Hypothalamus (tissue), 51 donors: ENCODE data around the gene SPRED1.
A peak's percentile ranks its signal among the peaks of the same experiment; 100 is the strongest.

Experiments
- DNase-seq, 51 donors: peaks; one replicate each; lab custom pipeline; 2025; lab: John Stamatoyannopoulos, UW

SPRED1 gene

GRCh38 chr15:38335116-38335515, 82.5 kb downstream of the SPRED1 start:
- no peak for DNase-seq

GRCh38 chr15:38344351-38344750, 91.7 kb downstream of the SPRED1 start:
- DNase-seq = no peak

DNA sequence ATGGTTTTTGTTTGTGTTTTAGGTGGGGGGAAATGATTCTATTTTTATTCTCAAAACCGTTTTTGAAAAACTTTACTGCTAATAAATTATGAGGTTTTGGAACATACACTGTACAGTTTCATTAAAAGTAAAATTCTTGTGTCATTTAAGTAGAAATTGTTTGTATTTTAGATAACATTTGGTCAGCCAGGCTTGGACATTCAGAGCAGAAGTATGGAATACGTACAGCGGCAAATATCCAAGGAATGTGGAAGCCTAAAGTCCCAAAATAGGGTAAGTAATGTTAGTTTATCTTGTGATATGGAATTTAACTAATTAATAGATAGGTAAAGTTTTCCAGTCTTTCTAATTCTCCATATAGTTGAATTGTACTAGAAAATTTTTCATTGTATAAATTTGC, 96.6 kb downstream of the SPRED1 start:
- DNase-seq = no peak

DNA sequence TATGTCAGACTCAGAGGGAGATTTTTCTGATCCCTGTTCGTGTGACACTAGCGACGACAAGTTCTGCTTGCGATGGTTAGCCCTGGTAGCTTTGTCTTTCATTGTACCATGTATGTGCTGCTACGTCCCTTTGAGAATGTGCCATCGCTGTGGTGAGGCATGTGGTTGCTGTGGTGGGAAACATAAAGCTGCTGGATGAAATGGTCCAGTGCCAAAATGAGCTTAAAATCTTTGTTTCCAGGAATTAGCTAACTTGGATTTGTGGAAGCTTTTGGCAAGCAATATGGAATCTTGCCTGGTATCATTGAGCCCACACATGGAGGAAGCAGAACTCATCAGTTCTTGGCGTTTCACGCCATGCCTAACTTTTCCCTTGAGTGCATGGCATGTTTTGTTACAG, 98.8 kb downstream of the SPRED1 start:
- no peak for DNase-seq

DNA sequence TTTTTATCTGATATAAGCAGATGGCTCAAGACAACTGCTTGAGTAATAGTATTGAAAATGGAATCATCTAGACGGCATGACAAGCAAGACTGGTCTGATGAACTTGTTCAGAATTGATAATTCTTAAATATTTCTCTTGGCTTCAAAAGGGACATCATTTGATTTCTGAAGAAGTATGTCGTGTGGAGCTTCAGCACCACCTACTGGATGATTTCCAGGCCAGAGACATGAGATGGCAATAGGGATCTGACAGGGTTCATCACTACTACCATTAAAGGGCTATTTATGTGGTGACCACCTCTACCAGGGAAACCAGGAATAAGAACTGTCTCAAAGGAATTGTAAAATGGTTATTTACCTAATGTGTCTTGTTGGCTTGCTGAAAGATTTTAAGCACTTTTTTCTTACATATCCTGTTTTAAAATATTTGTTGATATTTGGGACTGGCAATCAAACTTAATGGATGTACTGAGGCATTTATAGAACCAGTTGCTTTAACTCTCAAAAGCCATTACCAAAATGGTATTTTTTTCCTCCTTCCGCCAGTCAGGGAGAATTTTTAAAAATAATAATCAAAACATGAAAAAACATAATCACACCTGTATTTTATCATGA, 101.8 kb downstream of the SPRED1 start:
- peak in 29 of 51 donors; percentile 4 to 77 (median 36) for DNase-seq

- DNase-seq = peak in 4 of 51 donors; percentile 1 to 13 (median 6)
Measured at GRCh38 chr15:38362355-38362754, 109.7 kb downstream of the SPRED1 start.

GRCh38 chr15:38367476-38367875, 114.8 kb downstream of the SPRED1 start:
- no peak for DNase-seq

DNA sequence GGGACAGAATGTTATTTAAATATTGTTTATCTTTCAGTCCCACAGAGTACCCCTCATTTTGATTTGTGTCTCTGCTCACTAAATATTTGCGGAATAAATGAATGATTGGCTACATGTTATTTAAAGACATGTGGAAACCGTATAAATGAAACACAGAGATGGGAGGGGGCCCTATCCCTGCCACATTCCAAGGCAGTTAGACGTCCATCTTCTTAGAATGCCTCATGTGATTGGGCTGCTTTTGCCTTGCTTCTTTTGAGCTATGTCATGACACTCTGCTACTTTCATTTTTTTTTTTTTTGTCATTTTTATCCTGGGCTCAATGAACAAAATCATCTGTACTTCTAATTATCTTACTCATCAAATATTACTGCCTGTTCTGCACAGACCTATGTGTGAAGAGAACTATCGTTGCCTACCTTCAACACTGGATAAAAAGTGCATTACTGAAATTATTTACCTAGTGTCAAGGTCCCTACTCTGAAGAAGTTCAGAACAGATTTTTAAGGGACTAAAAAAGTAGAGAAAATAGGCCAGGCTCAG, 117.4 kb downstream of the SPRED1 start:
- no peak for DNase-seq

GRCh38 chr15:38373016-38373415, 120.4 kb downstream of the SPRED1 start:
- no peak for DNase-seq

- no peak for DNase-seq
Measured at GRCh38 chr15:38374029-38374428, 121.4 kb downstream of the SPRED1 start.

DNA sequence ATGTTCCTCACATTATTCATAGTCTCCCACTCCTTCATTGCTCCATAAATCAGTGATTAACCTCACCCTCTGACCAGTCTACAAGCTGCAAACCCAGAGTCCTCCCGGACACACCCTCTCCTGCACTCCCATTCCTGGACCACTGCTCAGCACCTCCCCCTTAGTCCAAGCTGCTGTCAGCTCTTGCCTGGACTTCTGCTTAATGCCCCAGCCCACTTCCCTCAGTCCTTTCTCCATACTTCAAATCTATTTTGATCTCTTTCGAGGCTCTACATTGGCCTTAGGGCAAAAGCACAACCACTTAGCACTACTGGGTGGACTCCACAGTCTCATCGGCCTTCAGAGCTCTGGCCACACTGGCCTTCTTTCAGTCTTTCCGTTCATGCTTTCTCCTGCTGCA, 121.9 kb downstream of the SPRED1 start:
- no peak for DNase-seq

DNA sequence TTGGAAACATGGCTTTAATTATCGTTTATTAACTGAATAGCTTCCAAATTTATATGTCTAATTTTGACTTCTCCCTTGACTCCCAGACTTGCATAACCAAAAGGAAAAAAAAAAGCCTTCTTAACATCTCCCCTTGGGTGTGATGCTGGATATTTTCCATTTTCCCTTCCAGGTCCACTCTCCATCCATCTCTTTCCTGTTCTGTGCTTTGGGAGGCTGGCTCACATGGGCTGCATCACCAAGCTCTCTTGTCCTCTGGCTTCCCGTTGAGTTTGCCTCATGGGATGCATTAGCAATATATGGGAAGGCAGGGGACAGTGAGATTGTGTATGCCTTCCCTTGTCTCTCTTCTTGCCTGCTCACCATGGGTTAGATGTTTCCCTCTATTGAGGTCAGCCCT, 123.4 kb downstream of the SPRED1 start:
- no peak for DNase-seq

GRCh38 chr15:38377636-38378035, 125.0 kb downstream of the SPRED1 start:
- DNase-seq = no peak

DNA sequence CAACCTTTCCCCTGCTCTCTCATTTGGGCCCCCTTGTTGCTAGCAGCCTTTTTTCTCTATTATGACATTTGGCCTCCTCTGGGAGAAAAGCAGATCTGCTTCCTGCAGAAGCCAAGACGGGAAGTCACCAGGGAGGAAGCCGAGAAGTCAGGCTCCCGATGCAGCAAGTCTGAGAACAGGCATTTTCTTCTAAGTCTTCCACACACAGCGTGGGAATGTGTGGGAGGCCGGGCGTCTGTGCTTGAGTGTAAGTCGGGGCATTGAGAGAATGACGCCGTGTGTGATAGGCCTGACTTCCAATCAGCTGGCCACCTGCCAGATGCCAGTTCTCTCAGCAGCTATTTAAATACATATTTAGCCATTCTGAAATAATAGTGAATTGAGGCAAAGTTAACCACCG, 125.5 kb downstream of the SPRED1 start:
- DNase-seq = peak in 20 of 51 donors; percentile 2 to 66 (median 10)

DNA sequence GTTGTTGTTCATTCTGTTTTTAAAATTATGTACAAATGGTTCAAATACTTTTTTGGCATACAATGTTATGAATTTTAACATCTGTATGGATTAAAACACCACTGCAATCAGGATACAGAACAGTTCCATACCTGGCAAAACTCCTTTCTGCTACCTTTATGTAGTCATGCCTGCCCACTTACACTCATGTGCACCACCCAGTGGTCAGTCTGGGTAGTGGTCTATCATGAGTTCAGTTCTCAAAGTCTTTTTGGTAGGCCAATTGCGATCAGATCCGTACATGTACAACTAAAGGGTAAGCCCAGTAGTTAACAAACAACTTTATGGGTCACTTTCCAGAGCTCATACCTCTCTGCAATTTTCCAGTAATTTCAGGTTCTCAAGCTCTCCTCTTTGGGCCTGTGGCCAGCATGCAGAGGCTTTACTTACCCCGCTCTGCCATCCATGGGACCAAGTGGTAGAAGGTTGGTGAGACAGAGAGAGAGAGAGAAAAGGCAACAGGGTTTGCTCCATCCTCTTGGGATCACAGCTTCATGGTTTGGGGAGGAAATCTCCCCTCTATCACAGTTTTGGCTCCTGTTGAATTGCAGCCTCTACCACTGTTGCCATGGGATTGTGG, 137.4 kb downstream of the SPRED1 start:
- peak in 25 of 51 donors; percentile 0 to 58 (median 15) for DNase-seq

DNA sequence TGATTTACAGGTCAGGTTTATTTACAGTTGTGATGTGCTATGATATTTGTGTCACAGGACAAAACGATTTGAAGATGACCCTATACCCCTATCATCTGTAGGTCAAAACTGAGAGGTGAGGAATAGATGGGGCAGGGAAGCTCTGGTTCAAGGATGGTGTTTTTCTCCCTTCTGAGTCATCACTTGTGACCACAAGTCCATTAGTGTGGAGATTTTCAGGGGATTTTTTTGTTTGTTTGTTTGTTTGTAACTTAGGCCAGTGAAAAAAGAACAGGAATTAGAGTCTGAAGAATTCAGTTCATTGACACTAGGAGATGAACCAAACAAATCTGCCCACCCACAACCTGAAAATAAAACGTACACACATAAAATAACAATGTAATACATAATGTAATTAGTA, 138.6 kb downstream of the SPRED1 start:
- DNase-seq = no peak

- no peak for DNase-seq
Measured at GRCh38 chr15:38398134-38398533, 145.5 kb downstream of the SPRED1 start.

DNA sequence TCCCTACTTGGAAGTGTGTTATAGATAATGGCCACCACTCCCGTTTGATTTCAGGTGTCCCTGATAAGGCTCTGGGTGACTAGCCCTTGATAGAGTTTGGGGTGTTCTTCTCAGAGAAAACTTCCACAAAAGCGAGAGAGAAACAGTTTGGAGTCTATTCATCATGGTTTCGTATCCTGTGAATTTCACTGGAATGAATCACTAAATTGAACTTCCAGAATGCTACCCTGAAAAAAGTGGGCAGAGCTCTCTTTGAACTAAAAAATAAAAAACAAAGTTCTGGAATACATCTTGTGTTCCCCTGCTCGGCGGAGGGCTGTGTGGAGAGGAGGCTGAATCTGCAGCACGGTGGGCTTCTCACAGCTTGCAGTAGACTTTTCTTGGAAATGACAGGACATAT, 148.5 kb downstream of the SPRED1 start:
- no peak for DNase-seq

DNA sequence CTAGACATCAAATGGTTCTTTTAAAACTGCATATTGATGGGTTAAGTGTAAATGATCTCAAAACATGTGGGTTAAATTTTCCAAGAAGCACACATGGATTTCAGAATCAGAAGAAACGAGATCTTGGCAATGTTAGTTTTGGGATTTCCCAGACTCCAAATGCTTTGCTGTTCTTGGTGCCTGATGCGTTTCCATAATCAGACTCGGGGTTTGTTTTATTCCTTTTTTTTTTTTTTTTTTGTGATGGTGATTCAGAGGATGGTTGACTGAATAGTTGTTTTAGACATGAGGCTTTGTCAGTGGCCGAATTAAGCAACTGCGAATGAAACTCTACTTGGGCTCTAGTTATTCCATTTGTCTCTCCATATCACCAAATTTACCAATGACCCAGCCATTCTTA, 149.1 kb downstream of the SPRED1 start:
- no peak for DNase-seq

- peak in 1 of 51 donors; percentile 38 for DNase-seq
Measured at GRCh38 chr15:38406436-38406835, 153.8 kb downstream of the SPRED1 start.
